ENCODE measurements around the gene FH.
A peak's percentile ranks its signal among the peaks of the same experiment; 100 is the strongest.

FH gene

GRCh38 chr1:241527146-241527545 lies 7.6 kb upstream of the FH start:
- FAIRE-seq = no peak
- no peak for DNase-seq (ENCODE audit: extremely low spot score, insufficient read length, low read depth)

GRCh38 chr1:241525026-241525425 lies 5.5 kb upstream of the FH start:
- DNase-seq (ENCODE audit: extremely low spot score, insufficient read length, low read depth) = no peak
- FAIRE-seq = no peak

- DNase-seq (ENCODE audit: extremely low spot score, insufficient read length, low read depth) = no peak
- no peak for FAIRE-seq
These were observed 2.2 kb upstream of the FH start for GRCh38 chr1:241521718-241522117.

GRCh38 chr1:241520080-241520465 lies 518 bp upstream of the FH start:
- FAIRE-seq (no peak), DNase-seq (ENCODE audit: extremely low spot score, insufficient read length, low read depth) (no peak)

- FAIRE-seq (no peak), DNase-seq (ENCODE audit: extremely low spot score, insufficient read length, low read depth) (no peak)
These were observed 863 bp downstream of the FH start for GRCh38 chr1:241518476-241519307.

- FAIRE-seq (no peak), DNase-seq (ENCODE audit: extremely low spot score, insufficient read length, low read depth) (no peak)
These were observed 6.2 kb downstream of the FH start for GRCh38 chr1:241513378-241513777.

- FAIRE-seq (no peak), DNase-seq (ENCODE audit: extremely low spot score, insufficient read length, low read depth) (no peak)
These were observed 12.2 kb downstream of the FH start for GRCh38 chr1:241507189-241507863.

- DNase-seq (ENCODE audit: extremely low spot score, insufficient read length, low read depth) = no peak
- FAIRE-seq = no peak
These were observed 16.1 kb downstream of the FH start for GRCh38 chr1:241503444-241503843.

GRCh38 chr1:241499910-241500309 lies 19.6 kb downstream of the FH start:
- no peak for FAIRE-seq
- DNase-seq (ENCODE audit: extremely low spot score, insufficient read length, low read depth) = no peak

GRCh38 chr1:241495741-241496140 lies 23.8 kb downstream of the FH start:
- DNase-seq (ENCODE audit: extremely low spot score, insufficient read length, low read depth) (no peak), FAIRE-seq (no peak)

GRCh38 chr1:241488739-241489138 lies 30.8 kb downstream of the FH start:
- FAIRE-seq = no peak

GRCh38 chr1:241485554-241485992 lies 34.0 kb downstream of the FH start:
- FAIRE-seq (peak; percentile 74), DNase-seq (ENCODE audit: extremely low spot score, insufficient read length, low read depth) (no peak)

More at GRCh38 chr1:241488739-241489138, 30.8 kb downstream of the FH start:
- DNase-seq (ENCODE audit: extremely low spot score, insufficient read length, low read depth) = no peak

- FAIRE-seq (no peak), DNase-seq (ENCODE audit: extremely low spot score, insufficient read length, low read depth) (no peak)
These were observed 34.4 kb downstream of the FH start for GRCh38 chr1:241485145-241485544.

GRCh38 chr1:241482761-241483250 lies 36.7 kb downstream of the FH start:
- DNase-seq (ENCODE audit: extremely low spot score, insufficient read length, low read depth) = no peak

GRCh38 chr1:241479294-241479693 lies 40.3 kb downstream of the FH start:
- FAIRE-seq = no peak
- no peak for DNase-seq (ENCODE audit: extremely low spot score, insufficient read length, low read depth)

More at GRCh38 chr1:241482761-241483250, 36.7 kb downstream of the FH start:
- no peak for FAIRE-seq

- no peak for FAIRE-seq
- no peak for DNase-seq (ENCODE audit: extremely low spot score, insufficient read length, low read depth)
These were observed 43.9 kb downstream of the FH start for GRCh38 chr1:241475671-241476070.

- DNase-seq (ENCODE audit: extremely low spot score, insufficient read length, low read depth) (no peak), FAIRE-seq (no peak)
These were observed 46.5 kb downstream of the FH start for GRCh38 chr1:241473026-241473425.

- no peak for DNase-seq (ENCODE audit: extremely low spot score, insufficient read length, low read depth)
- FAIRE-seq = no peak
These were observed 48.5 kb downstream of the FH start for GRCh38 chr1:241470908-241471590.

GRCh38 chr1:241470361-241470760 lies 49.2 kb downstream of the FH start:
- FAIRE-seq = no peak

GRCh38 chr1:241465673-241466072 lies 53.9 kb downstream of the FH start:
- DNase-seq (ENCODE audit: extremely low spot score, insufficient read length, low read depth) = no peak
- no peak for FAIRE-seq

More at GRCh38 chr1:241470361-241470760, 49.2 kb downstream of the FH start:
- no peak for DNase-seq (ENCODE audit: extremely low spot score, insufficient read length, low read depth)

- FAIRE-seq (no peak), DNase-seq (ENCODE audit: extremely low spot score, insufficient read length, low read depth) (no peak)
These were observed 54.6 kb downstream of the FH start for GRCh38 chr1:241464985-241465384.

All from GM18507 (cell line).